Measurements from ENCODE around the gene MRTFB.

The MRTFB gene

DNA sequence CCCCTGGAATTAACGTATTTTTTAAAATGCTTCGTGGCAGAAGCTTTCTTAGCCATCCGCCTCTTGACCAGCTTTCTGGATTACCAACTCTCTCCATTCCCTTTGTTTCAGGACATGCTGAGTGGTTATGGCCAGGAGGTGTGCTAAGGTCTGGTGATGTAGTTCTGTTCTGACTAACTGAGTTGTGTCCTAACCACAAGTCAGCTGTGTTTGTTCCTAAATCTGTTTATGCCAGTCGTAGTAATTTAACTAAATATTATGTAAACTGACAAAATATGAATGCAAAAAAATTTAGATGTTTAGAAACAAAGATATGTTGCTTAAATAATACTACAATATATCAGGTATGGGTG is 61.6 kb downstream of the MRTFB start (continued):
- TF ChIP-seq, protein P1, sequence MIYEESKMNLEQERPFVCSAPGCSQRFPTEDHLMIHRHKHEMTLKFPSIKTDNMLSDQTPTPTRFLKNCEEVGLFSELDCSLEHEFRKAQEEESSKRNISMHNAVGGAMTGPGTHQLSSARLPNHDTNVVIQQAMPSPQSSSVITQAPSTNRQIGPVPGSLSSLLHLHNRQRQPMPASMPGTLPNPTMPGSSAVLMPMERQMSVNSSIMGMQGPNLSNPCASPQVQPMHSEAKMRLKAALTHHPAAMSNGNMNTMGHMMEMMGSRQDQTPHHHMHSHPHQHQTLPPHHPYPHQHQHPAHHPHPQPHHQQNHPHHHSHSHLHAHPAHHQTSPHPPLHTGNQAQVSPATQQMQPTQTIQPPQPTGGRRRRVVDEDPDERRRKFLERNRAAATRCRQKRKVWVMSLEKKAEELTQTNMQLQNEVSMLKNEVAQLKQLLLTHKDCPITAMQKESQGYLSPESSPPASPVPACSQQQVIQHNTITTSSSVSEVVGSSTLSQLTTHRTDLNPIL (CRISPR knock-in tag; IDR thresholded peaks at IDR 0.05; ENCODE audit: low read depth) = no peak
- TF ChIP-seq RARB (CRISPR knock-in tag; IDR thresholded peaks at IDR 0.05) (no peak), ESRRG (CRISPR knock-in tag; IDR thresholded peaks at IDR 0.05) (no peak)

DNA sequence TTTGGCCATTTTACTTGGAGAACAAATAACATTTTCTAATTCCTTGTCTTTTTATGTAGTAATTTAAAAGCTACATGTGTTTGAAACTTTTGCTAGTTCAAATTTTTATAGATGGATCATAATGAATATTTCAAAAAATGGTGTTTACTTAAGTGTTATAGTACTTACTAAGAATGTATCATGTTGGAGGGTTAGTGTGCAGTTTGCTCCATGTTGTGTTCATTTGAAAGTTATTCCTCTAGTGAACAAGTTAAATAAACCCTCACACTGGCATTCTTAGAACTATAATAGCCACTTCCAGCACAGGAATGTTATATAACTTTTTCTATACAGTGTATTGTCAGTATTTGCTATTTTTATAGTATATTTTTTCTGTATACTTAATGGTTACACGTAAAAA is 62.8 kb downstream of the MRTFB start:
- TF ChIP-seq SNAI2 (CRISPR knock-in tag; IDR thresholded peaks at IDR 0.05) (no peak), ZFP3 (CRISPR knock-in tag; IDR thresholded peaks at IDR 0.05) (no peak), TOX (CRISPR knock-in tag; IDR thresholded peaks at IDR 0.05; ENCODE audit: borderline replicate concordance) (no peak), TCF4 (CRISPR knock-in tag; IDR thresholded peaks at IDR 0.05; ENCODE audit: borderline replicate concordance) (no peak)
- ATAC-seq = no peak

DNA sequence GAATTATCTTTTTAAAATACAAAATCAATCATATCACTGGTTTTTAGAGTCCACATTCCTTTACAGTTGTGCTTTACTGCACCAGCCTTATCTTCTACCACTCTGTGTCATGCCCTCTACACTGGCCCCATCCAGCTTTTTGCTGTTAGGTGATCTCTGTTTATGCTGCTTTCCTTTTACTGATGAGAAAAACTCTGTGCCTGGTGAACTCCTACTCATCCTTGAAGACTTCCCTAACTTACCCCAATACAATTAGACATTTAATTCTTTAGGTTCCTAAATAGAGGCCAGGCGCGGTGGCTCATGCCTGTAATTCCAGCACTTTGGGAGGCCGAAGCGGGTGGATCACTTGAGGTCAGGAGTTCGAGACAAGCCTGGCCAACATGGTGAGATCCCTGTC is 64.6 kb downstream of the MRTFB start:
- TF ChIP-seq ZFP3 (CRISPR knock-in tag; IDR thresholded peaks at IDR 0.05) = peak; percentile 71
- TF ChIP-seq RARB (CRISPR knock-in tag; IDR thresholded peaks at IDR 0.05) = no peak
- no peak for ATAC-seq

DNA sequence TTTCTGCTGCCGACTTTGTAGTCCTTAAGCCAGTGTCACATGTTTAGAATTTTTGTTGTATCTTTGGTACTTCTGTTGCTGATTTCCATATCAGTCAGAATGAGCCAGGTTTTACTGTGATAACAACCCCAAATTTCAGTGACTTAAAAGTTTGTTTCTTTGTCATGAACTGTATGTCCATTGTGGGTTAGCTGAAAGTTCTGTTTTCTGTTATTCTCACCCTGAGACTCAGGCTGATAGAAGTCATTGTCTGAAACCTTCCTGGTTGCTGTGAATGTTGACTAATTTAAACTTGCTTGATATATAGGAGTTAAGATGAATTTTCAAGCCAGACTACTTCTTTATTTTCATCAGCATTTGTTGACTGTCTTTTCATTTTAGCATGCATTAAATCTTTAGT is 68.8 kb downstream of the MRTFB start:
- no peak for ATAC-seq
- TF ChIP-seq, protein P2, sequence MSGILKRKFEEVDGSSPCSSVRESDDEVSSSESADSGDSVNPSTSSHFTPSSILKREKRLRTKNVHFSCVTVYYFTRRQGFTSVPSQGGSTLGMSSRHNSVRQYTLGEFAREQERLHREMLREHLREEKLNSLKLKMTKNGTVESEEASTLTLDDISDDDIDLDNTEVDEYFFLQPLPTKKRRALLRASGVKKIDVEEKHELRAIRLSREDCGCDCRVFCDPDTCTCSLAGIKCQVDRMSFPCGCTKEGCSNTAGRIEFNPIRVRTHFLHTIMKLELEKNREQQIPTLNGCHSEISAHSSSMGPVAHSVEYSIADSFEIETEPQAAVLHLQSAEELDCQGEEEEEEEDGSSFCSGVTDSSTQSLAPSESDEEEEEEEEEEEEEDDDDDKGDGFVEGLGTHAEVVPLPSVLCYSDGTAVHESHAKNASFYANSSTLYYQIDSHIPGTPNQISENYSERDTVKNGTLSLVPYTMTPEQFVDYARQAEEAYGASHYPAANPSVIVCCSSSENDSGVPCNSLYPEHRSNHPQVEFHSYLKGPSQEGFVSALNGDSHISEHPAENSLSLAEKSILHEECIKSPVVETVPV (CRISPR knock-in tag; IDR thresholded peaks at IDR 0.05) = no peak
- no peak for TF ChIP-seq RARB (CRISPR knock-in tag; IDR thresholded peaks at IDR 0.05)
- no peak for TF ChIP-seq ZNF8 (CRISPR knock-in tag; IDR thresholded peaks at IDR 0.05)
- no peak for TF ChIP-seq ARNTL (CRISPR knock-in tag; IDR thresholded peaks at IDR 0.05; ENCODE audit: borderline replicate concordance, low read depth)
- no peak for TF ChIP-seq BACH2 (CRISPR knock-in tag; IDR thresholded peaks at IDR 0.05; ENCODE audit: borderline replicate concordance)
- TF ChIP-seq ISL1 (CRISPR knock-in tag; IDR thresholded peaks at IDR 0.05) = no peak
- no peak for TF ChIP-seq ZC3H10 (CRISPR knock-in tag; IDR thresholded peaks at IDR 0.05)
- no peak for TF ChIP-seq ZFP3 (CRISPR knock-in tag; IDR thresholded peaks at IDR 0.05)
- TF ChIP-seq ZFP30 (CRISPR knock-in tag; IDR thresholded peaks at IDR 0.05) = no peak
- no peak for TF ChIP-seq SNAI2 (CRISPR knock-in tag; IDR thresholded peaks at IDR 0.05)
- TF ChIP-seq CSDC2 (CRISPR knock-in tag; IDR thresholded peaks at IDR 0.05) = no peak
- TF ChIP-seq, protein P3, sequence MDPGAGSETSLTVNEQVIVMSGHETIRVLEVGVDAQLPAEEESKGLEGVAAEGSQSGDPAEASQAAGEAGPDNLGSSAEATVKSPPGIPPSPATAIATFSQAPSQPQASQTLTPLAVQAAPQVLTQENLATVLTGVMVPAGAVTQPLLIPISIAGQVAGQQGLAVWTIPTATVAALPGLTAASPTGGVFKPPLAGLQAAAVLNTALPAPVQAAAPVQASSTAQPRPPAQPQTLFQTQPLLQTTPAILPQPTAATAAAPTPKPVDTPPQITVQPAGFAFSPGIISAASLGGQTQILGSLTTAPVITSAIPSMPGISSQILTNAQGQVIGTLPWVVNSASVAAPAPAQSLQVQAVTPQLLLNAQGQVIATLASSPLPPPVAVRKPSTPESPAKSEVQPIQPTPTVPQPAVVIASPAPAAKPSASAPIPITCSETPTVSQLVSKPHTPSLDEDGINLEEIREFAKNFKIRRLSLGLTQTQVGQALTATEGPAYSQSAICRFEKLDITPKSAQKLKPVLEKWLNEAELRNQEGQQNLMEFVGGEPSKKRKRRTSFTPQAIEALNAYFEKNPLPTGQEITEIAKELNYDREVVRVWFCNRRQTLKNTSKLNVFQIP (CRISPR knock-in tag; IDR thresholded peaks at IDR 0.05; ENCODE audit: borderline replicate concordance, low read depth) = no peak

DNA sequence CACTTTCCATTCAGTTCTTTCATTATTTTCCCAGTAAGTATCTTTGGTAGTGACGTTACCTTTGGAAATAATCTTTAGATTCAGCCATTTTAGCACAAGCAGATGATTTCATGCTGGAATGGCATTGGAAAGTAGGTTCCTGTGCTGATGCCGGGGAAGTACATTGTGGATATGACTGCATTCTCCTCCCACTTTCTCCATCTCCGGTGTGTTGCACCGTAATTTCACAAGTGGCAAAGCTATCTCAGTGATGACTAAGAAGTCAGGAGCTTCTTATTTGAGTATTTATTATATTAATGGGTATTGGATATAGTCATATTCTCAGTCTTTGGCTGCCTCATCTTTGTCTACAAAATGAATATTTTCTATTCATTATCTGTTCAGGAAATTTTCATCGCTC is 69.8 kb downstream of the MRTFB start:
- no peak for ATAC-seq

More for the DNA sequence above, 69.8 kb downstream of the MRTFB start:
- TF ChIP-seq, protein P1 (CRISPR knock-in tag; IDR thresholded peaks at IDR 0.05; ENCODE audit: low read depth) = no peak
- TF ChIP-seq, protein P3 (CRISPR knock-in tag; IDR thresholded peaks at IDR 0.05; ENCODE audit: borderline replicate concordance, low read depth) = no peak
- TF ChIP-seq RARB (CRISPR knock-in tag; IDR thresholded peaks at IDR 0.05) (no peak), BACH2 (CRISPR knock-in tag; IDR thresholded peaks at IDR 0.05; ENCODE audit: borderline replicate concordance) (no peak), TCF4 (CRISPR knock-in tag; IDR thresholded peaks at IDR 0.05; ENCODE audit: borderline replicate concordance) (no peak), PPARA (CRISPR knock-in tag; IDR thresholded peaks at IDR 0.05; ENCODE audit: borderline replicate concordance) (no peak), ZC3H10 (CRISPR knock-in tag; IDR thresholded peaks at IDR 0.05) (no peak), CSDC2 (CRISPR knock-in tag; IDR thresholded peaks at IDR 0.05) (no peak), GLIS3 (CRISPR knock-in tag; IDR thresholded peaks at IDR 0.05) (no peak), ZNF565 (CRISPR knock-in tag; conservative IDR thresholded peaks at IDR 0.05; ENCODE audit: low read depth) (no peak), OSR1 (CRISPR knock-in tag; IDR thresholded peaks at IDR 0.05) (no peak), ESRRG (CRISPR knock-in tag; IDR thresholded peaks at IDR 0.05) (no peak), ZFP3 (CRISPR knock-in tag; IDR thresholded peaks at IDR 0.05) (no peak), TOX (CRISPR knock-in tag; IDR thresholded peaks at IDR 0.05; ENCODE audit: borderline replicate concordance) (no peak), ZNF8 (CRISPR knock-in tag; IDR thresholded peaks at IDR 0.05) (no peak), ZFP30 (CRISPR knock-in tag; IDR thresholded peaks at IDR 0.05) (no peak), ISL1 (CRISPR knock-in tag; IDR thresholded peaks at IDR 0.05) (no peak), ZNF70 (CRISPR knock-in tag; IDR thresholded peaks at IDR 0.05) (no peak)
- TF ChIP-seq, protein P2 (CRISPR knock-in tag; IDR thresholded peaks at IDR 0.05) = no peak
